HS-27A (cell line): ENCODE results near the gene PEF1.
A peak's percentile ranks its signal among the peaks of the same experiment; 100 is the strongest.
"Not testable (repeated sequence)": the region's sequence is repeated elsewhere in the genome, so short reads cannot be mapped to it uniquely, and the experiment has no call there.

ENCODE experiments used
- DNase-seq: peaks from one replicate; pipeline ENCODE4 v3.0.0-alpha.2; 2012; ENCODE audit warnings: low read depth, missing footprints

PEF1 gene

GRCh38 chr1:31609514-31610118 lies 35.1 kb downstream of the PEF1 start:
- no peak for DNase-seq

GRCh38 chr1:31607360-31607759 lies 37.3 kb downstream of the PEF1 start:
- no peak for DNase-seq

DNA sequence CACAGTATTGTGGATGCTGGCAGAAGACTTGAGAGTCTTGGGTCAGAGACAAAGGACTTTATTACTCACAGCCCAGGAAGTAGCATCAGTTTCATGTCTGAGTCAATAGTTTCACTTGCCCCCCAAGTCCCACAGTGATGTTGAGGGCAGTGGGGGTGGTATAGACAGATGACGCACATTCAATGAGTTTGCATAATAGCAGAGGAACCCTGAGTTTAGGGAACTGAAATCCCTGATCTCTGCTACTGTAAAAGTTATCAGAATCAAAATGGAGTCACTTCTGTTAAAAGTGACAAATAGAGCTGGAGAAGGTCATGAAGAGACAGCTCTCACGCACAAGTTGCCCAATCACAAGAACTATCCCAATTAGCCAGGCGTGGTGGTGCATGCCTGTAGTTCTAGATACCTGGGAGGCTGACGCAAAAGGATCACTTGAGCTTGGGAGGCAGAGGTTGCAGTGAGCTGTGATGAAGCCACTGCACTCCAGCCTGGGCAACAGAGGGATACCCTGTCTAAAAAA lies 38.7 kb downstream of the PEF1 start:
- no peak for DNase-seq

DNA sequence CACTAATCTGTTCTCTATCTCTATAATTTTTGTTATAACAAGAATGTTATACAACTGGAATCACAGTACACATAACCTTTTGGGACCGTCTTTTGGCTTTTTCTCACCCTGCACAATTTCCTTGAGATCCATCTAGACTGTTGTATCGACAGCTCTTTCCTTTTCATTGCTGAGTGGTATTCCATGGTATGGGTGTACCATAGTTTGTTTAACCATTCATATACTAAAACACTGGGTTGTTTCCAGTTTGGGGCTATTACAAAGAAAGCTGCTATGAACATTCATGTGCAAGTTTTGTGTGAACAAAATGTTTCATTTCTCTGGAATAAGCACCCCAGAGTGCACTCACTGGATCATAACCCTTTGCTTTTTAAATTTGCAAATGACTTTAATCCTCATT lies 42.6 kb downstream of the PEF1 start:
- DNase-seq, result no peak

- no peak for DNase-seq
Observed at GRCh38 chr1:31600641-31601040, 44.0 kb downstream of the PEF1 start.

DNA sequence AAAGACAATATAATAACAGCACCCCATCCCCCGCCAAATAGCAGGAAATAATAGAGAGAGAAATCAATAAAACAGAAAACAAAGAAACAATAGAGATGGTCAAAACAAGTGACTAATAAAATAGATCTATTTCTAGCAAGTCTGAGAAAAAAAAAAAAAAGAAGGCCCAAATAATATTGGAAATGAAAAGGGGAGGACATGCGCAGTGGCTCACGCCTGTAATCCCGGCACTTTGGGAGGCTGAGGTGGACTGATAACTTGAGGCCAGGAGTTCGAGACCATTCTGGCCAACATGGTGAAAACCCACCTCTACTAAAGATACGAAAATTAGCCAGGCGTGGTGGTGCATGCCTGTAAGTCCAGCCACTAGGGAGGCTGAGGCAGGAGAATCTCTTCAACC lies 45.7 kb downstream of the PEF1 start:
- no peak for DNase-seq

DNA sequence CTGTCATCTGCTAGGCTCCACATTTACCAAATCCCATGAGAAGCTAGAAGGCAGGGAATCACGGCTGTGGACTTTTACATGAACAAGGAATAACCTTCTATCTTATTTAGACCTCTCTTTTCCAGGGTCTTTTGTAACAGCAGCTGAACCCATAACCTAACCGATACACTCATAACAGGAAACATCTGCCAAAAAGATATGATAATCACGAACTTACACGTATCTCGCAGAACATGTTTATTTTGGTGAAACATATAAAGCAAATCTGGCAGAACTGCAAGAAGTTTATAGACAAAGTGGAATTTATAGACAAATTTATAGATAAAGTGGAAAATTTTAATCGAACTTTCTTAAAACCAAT lies 48.0 kb downstream of the PEF1 start:
- no peak for DNase-seq

DNA sequence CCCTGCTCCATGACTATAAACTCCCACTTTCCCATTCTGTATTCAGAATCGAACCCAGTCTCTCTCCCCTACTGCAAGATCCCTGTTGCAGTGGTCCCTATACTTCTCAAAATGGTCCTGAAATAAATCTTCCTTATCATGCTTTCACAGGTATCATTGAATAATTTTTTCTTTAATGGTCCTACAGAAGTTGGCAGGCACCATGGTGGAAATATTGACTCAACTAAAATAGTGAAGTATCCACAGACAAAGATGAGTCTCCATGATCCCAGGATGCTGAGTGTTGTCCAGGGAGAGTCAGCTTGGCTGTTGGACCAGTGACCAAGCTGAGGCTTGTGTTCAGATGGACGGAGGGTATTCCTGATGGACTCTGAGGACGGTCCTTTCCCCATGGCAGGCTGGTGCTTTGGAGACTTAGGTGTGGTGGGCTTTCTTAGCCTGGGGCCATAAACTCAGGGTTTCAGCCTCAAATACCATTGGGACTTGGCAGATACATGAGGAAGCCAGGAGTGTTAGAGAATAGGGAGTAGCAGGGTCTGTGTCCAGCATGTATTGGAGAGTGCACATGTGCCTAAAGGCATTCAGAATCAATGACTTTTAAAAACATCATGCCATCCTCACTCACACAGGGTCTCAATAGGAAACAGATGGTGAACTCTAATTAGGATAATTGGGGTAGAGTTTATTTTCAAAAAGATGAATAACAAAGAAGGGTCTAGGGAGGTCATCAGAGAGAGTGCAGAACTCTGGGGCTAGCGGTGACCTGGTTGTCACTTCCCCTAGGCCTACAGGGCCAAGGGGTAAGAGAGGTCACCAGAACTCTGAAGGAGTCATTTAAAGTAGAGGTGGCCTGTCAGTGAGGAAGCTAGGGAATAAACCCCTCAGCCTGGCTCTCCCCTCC lies 48.6 kb downstream of the PEF1 start:
- no peak for DNase-seq

GRCh38 chr1:31593770-31594632 lies 50.7 kb downstream of the PEF1 start:
- DNase-seq, result no peak

- no peak for DNase-seq
Observed at GRCh38 chr1:31593136-31593665, 51.5 kb downstream of the PEF1 start.

- DNase-seq, result no peak
Observed at GRCh38 chr1:31592132-31592531, 52.5 kb downstream of the PEF1 start.

DNA sequence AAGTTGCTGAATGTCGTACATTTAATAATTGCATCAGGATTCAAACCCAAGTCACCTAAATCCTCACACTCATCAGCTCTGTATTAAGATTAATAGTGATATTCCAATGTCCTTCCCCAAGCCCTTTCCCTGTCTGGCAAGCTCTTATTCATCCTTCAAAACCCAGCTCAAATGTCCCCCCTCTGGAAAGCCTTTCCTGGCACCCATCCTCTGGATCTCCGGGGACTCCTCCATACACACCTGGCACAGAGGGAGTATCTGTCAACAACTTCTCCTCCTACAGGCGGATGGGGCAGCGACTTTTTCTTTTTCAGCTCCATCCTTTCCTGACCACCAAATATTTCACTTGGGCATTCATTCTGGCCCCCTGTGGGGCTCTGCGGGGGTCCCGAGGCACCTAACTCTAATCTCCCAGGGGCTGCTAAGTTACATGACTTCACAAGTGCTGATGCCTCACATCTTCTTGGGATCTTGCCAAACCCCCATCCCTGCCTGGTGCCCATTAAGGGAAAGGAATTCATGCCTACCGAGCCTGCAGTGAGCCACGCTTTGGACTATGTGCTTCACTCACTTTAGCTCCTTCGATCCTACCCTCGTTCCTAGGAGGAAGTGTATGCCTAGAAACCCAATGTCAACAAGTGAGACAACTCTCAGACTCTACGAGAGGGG lies 53.1 kb downstream of the PEF1 start:
- peak; percentile 92 for DNase-seq

DNA sequence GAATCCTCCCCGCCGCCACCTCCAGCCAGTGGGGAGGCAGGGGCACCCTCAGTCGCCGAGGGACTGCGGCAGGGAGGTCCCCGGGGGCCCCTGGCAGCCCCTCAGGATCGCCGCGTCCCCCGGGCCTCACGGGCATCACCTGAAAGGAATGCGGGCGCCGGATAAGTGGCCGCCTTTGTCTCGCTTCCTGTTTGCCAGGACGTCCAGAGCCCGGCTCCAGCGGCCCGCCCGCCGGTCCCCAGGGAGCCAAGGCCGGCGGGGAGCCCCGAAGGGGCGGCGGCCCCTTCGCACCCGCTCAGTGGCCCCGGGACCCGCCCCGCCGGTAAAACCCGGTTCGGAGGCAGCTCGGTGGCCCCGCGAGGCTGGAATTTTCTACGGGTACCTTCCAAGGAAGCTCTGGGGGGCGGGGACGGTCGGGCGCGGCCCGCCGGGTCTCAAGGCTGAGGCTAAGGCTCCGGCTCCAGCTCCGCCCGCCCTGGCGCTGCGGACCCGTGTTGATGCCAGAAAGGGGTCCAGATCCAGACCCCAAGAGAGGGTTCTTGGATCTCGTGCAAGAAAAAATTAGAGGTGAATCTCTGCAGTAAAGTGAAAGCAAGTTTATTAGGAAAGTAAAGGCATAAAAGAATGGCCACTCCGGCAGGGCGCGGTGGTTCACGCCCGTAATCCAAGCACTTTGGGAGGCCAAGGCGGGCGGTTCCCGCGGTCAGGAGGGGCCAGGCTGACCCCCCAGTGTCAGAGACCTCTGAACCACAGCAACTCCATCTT lies 55.7 kb downstream of the PEF1 start:
- no peak for DNase-seq

DNA sequence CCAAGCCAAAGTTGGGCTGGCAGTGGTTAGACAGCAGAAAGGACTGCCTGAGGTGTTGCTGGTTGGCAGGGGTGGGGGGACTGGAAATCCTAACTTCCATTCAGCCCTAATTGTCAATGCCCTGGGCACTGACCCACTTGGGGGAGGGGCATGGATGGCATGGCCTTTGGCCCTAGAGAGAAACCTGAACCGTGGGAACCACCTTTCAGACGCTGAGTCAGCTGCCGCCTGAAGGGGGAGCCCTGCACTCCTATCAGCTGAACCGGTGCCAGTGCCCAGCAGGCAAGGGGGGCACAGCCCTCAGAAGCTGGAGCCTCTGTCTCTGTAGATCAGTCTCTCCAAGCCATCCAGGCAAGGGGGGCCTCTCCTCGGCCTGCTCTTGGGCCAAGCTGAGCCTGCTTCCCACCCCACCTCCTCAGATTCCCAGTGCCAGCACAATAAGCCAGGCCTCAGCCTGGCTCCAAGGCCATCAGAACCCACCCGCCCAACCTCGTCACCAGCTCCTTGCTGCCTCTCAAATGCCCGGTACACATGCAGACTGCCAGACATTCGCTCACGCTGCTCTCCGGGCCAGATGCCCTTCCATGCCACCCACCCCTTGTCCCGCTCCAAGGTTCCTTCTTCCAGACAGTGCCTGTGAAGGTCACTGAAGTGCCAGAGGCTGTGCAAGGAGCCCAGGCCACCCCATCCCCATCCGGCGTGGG lies 56.8 kb downstream of the PEF1 start:
- DNase-seq, result no peak

DNA sequence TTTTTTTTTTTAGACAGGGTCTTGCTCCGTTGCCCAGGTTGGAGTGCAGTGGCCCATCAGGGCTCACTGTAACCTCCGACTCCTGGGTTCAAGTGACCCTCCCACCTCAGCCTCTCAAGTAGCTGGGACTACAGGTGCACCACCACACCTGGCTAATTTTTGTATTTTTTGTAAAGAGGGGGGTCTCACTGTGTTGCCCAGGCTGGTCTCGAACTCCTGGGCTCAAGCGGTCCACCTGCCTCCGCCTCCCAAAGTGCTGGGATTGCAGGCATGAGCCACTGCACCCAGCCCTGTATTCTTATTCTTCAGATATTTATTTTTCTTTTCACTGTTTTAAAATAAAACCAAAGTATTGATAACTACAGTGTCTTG lies 57.4 kb downstream of the PEF1 start:
- DNase-seq, result not testable (repeated sequence)

GRCh38 chr1:31586376-31587327 lies 58.0 kb downstream of the PEF1 start:
- DNase-seq, result no peak

- DNase-seq, result no peak
Observed at GRCh38 chr1:31585736-31586365, 58.8 kb downstream of the PEF1 start.

- DNase-seq, result no peak
Observed at GRCh38 chr1:31584869-31585735, 59.6 kb downstream of the PEF1 start.
